ENCODE results near the gene PRKCB.

DNA sequence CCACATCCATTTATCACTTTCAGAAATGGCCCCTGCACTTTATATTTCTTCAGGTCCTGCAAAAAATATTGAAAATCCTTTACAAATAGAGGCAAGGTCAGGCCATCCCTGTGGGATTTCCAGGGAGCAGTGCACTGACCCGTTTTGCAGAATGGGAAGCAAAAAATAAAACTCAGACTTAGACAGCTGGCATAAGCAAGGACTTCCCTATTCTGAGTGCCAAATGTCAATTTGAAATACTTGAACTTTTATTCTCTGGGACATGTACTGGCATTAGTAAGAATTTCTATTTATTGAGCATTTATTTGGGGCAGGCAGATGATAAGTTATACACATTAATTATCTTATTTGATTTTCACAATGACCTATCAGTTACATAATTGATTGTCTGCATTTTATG is 32.4 kb downstream of the PRKCB start:
- TF ChIP-seq POLR2A (IDR thresholded peaks at IDR 0.05) (no peak), EP300 (IDR thresholded peaks at IDR 0.05) (no peak), POLR2AphosphoS5 (IDR thresholded peaks at IDR 0.05) (no peak)
- TF ChIP-seq, protein P1, sequence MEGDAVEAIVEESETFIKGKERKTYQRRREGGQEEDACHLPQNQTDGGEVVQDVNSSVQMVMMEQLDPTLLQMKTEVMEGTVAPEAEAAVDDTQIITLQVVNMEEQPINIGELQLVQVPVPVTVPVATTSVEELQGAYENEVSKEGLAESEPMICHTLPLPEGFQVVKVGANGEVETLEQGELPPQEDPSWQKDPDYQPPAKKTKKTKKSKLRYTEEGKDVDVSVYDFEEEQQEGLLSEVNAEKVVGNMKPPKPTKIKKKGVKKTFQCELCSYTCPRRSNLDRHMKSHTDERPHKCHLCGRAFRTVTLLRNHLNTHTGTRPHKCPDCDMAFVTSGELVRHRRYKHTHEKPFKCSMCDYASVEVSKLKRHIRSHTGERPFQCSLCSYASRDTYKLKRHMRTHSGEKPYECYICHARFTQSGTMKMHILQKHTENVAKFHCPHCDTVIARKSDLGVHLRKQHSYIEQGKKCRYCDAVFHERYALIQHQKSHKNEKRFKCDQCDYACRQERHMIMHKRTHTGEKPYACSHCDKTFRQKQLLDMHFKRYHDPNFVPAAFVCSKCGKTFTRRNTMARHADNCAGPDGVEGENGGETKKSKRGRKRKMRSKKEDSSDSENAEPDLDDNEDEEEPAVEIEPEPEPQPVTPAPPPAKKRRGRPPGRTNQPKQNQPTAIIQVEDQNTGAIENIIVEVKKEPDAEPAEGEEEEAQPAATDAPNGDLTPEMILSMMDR (IDR thresholded peaks at IDR 0.05) = no peak
